ENCODE data around the gene ADAMTS14.

ADAMTS14 gene

GRCh38 chr10:70726909-70727495, 54.7 kb downstream of the ADAMTS14 start:
- H3K27ac ChIP-seq, result no peak overlapping the region
- no peak for DNase-seq (ENCODE audit: low read depth, low spot score)

- no peak for DNase-seq (ENCODE audit: low read depth, low spot score)
- no peak overlapping the region for H3K27ac ChIP-seq
Measured at GRCh38 chr10:70728328-70728727, 56.0 kb downstream of the ADAMTS14 start.

GRCh38 chr10:70729763-70730357, 57.6 kb downstream of the ADAMTS14 start:
- H3K27ac ChIP-seq, result no peak overlapping the region
- DNase-seq (ENCODE audit: low read depth, low spot score), result no peak

- no peak for DNase-seq (ENCODE audit: low read depth, low spot score)
- no peak overlapping the region for H3K27ac ChIP-seq
Measured at GRCh38 chr10:70730955-70731354, 58.6 kb downstream of the ADAMTS14 start.

- no peak for DNase-seq (ENCODE audit: low read depth, low spot score)
- H3K27ac ChIP-seq, result no peak overlapping the region
Measured at GRCh38 chr10:70732569-70732968, 60.3 kb downstream of the ADAMTS14 start.

DNA sequence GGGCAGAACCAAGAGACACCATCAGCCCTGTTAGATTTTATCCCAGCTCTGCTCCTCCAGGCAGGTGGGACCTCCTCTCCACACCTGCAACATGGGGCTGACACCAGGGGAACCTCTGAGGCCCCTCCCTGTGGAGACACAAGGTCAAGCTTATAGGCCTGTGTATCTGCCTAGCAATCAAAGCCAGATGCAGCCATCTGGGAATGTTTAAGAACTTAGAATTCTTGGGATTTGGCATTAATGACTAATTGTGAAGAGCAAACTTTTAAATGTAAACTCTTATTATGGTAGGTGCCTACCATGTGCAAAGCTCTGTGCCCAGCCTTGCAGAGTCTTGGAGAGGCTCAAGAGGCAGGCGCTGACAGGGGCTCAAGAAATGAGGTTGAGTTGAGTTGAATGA, 60.7 kb downstream of the ADAMTS14 start:
- no peak for DNase-seq (ENCODE audit: low read depth, low spot score)
- H3K27ac ChIP-seq, result no peak overlapping the region

- DNase-seq (ENCODE audit: low read depth, low spot score), result no peak
- no peak overlapping the region for H3K27ac ChIP-seq
Measured at GRCh38 chr10:70735161-70735560, 62.9 kb downstream of the ADAMTS14 start.

- no peak for DNase-seq (ENCODE audit: low read depth, low spot score)
- no peak overlapping the region for H3K27ac ChIP-seq
Measured at GRCh38 chr10:70736525-70736924, 64.2 kb downstream of the ADAMTS14 start.

GRCh38 chr10:70737250-70737649, 64.9 kb downstream of the ADAMTS14 start:
- no peak overlapping the region for H3K27ac ChIP-seq
- DNase-seq (ENCODE audit: low read depth, low spot score), result no peak

DNA sequence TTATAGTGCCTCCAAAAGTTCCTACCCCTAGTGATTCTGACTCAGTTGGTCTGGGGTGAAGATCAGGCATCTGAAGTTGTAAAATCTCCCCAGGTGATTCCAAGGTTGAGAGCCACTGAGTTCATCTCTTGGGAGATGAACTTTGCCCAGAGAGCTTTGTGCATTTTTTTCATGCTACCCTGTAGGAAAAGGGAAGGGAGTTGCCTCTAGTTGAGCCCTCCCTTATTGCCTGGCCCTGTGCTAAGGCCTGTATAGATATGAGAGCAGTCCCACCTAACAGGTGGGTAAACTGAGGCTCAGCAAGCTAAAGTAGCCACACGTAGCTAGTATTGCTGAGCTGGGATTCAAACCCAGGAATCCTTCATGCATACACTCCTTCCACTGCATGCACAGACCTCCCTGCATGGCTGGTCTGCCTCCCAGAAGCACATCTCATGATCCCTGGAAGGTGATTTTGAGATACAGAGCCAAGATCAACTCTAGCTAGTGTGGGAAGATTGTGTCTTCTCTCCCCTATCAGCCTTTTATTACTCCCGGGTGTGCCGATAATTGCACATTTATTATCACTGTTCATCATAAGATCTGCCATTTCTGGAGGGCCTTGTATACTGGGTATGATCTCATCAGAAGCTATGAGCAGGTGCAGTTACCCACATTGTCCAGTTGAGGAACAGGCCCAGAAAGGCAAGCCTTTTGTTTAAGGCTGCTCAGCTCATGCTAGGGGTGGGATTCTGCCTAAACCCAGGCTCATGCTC, 65.9 kb downstream of the ADAMTS14 start:
- DNase-seq (ENCODE audit: low read depth, low spot score), result no peak
- no peak overlapping the region for H3K27ac ChIP-seq

DNA sequence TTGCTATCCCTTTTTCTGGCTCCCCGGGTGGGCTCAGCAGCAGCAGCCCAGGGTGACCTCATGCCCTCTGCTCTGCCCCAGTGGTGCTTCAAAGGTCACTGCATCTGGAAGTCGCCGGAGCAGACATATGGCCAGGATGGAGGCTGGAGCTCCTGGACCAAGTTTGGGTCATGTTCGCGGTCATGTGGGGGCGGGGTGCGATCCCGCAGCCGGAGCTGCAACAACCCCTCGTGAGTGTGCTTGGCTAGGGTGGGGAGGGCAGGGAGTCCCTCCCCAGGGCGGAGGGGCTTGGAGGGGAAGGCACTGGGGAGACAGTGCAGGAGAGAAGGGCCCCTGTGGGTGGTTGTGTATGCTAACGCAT, 66.4 kb downstream of the ADAMTS14 start:
- H3K27ac ChIP-seq, result no peak overlapping the region
- DNase-seq (ENCODE audit: low read depth, low spot score), result no peak

DNA sequence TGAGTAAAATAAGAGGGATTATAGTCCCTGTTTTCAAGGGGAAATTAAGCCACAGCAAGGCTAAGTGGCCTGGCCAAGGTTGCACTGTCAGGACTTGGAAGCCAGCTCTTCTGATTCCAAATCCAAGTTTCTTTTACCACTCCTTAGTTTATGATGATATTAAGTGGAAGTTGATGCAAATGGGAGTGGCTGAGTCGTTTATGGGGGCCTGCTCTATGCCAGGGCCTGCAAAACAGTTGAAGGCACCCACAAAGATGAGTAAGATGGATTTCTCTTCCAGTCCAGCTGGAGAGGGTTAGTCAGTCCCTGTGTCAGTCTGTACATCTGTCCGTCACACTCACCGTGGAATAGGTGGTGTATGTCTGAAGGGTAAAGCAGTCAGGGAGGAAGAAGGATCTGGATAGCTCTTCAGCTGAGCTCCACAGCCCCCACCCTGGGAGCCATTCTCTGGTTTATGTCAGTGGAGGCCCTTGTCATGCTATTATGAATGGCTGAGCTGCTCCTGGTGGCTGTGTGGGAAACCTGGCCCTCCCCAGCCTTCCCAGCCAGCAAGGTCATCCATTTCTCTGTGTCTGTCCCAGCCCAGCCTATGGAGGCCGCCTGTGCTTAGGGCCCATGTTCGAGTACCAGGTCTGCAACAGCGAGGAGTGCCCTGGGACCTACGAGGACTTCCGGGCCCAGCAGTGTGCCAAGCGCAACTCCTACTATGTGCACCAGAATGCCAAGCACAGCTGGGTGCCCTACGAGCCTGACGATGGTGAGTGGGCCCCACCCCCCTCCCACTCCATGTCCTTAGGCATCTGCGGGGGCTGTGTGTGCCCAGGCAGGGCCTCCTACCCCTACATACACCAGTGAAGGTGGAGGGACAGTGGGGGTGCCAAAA, 68.3 kb downstream of the ADAMTS14 start:
- no peak for DNase-seq (ENCODE audit: low read depth, low spot score)
- no peak overlapping the region for H3K27ac ChIP-seq

GRCh38 chr10:70742537-70743429, 70.5 kb downstream of the ADAMTS14 start:
- DNase-seq (ENCODE audit: low read depth, low spot score), result no peak
- no peak overlapping the region for H3K27ac ChIP-seq

DNA sequence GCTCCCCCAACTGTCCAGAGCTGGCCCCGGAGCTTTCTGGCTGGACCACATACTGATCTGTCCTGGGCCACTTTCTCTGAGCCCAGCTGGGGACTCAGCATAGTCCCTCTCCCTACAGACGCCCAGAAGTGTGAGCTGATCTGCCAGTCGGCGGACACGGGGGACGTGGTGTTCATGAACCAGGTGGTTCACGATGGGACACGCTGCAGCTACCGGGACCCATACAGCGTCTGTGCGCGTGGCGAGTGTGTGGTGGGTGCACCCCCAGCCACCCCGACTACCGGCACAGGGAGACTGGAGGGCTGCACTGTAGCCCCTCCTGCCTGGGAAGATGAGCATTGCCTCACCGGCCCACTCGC, 71.1 kb downstream of the ADAMTS14 start:
- DNase-seq (ENCODE audit: low read depth, low spot score), result no peak
- H3K27ac ChIP-seq, result no peak overlapping the region

DNA sequence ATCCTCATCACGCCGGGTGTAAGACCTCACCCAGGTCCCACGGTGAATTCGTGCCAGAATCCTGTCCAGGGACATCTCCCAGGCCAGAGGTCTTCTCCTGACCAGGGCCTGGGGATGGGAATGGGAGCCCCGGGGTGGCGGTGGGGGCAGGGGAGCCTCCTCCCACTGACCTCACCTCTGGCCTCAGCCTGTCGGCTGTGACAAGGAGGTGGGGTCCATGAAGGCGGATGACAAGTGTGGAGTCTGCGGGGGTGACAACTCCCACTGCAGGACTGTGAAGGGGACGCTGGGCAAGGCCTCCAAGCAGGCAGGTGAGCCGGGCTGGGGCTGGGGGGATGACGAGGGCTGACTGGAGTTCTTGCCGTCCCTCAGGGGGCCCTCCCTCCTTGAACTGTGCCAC, 71.6 kb downstream of the ADAMTS14 start:
- no peak for DNase-seq (ENCODE audit: low read depth, low spot score)
- no peak overlapping the region for H3K27ac ChIP-seq

DNA sequence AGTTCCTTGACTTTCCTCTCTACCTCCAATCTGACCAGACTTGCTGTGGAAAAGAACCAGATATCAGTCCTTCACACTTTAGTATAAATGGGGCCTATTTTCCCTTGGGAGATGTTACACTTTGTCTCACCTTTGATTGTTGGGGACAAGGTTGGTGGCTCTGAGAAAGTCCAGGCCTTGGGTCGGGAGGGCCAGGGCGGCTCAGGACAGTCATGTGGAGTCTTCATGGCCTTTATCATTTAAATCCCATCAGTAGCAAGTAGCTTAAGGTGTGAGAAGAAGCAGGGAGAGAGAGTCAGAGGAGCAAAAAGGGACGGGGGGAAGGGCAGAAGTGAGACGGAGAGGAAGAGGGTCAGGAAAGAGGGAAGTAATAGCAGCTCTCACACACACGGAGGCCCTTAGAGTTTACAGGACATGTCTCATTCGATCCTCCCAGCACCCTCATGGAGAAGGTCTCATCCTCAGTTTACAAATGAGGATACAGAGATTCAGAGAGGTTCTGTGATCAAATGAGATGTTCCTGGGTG, 72.4 kb downstream of the ADAMTS14 start:
- no peak for DNase-seq (ENCODE audit: low read depth, low spot score)
- H3K27ac ChIP-seq, result no peak overlapping the region

- no peak overlapping the region for H3K27ac ChIP-seq
- DNase-seq (ENCODE audit: low read depth, low spot score), result no peak
Measured at GRCh38 chr10:70745555-70745954, 73.2 kb downstream of the ADAMTS14 start.

GRCh38 chr10:70747192-70747965, 75.1 kb downstream of the ADAMTS14 start:
- H3K27ac ChIP-seq, result no peak overlapping the region
- DNase-seq (ENCODE audit: low read depth, low spot score), result no peak

GRCh38 chr10:70748305-70748704, 76.0 kb downstream of the ADAMTS14 start:
- no peak overlapping the region for H3K27ac ChIP-seq
- DNase-seq (ENCODE audit: low read depth, low spot score), result no peak

Measured in epithelial cell of prostate (primary cell).